GM10266 (cell line): Measurements from ENCODE around the gene WASF2.
A peak's percentile ranks its signal among the peaks of the same experiment; 100 is the strongest.
"Not testable (repeated sequence)": the region's sequence is repeated elsewhere in the genome, so short reads cannot be mapped to it uniquely, and the experiment has no call there.

Experiments used
- DNase-seq: peaks from one replicate; pipeline ENCODE4 v3.0.0; 2012; ENCODE audit errors: extremely low spot score
- TF ChIP-seq, protein P1 (sequence below): IDR thresholded peaks from 2 replicates; pipeline ENCODE4 v1.5.1; 2012; ENCODE audit warnings: mild to moderate bottlenecking, low read depth; ENCODE audit not compliant: control insufficient read depth, insufficient read depth; ENCODE audit errors: missing control alignments

Gene WASF2, protein sequence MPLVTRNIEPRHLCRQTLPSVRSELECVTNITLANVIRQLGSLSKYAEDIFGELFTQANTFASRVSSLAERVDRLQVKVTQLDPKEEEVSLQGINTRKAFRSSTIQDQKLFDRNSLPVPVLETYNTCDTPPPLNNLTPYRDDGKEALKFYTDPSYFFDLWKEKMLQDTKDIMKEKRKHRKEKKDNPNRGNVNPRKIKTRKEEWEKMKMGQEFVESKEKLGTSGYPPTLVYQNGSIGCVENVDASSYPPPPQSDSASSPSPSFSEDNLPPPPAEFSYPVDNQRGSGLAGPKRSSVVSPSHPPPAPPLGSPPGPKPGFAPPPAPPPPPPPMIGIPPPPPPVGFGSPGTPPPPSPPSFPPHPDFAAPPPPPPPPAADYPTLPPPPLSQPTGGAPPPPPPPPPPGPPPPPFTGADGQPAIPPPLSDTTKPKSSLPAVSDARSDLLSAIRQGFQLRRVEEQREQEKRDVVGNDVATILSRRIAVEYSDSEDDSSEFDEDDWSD

DNA sequence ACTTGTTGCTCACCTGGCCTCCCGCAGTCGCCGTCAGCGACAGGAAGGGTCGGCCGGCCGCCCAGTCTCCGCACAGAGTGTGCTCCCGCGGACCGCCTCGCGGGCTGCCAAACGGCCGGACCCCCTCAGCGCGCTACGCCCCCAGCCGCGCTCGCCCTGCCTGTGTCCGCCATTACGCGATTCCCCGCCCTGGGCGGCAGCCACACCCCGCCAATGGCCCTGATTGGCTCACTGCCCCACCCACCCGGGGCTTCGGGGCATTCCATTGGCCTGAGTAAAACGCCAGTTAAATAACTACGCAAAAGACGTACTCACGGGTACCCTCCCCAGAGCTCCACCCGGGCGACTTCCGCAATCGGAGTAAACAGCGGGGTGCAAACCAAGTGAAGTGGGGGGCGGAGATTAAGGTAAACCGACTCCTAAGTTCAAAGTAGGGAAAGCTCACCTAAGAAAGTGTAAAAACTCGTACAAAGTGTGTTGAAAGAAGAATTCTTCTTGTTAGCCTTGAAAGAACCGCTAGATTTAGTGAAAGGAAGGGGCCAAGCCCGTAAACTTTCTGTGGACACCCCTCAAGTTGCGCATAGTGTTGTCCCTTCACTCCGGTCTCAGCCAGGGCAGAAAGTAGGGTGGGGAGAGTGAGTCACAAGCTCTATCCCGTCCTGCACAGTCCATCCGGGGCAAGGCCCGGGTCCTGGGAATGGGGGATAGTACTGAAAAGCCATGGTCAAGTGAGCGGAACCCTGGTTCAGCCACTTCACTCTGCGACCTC lies at the start of gene WASF2:
TSS of gene WASF2 (minus strand) at position 195 of the 769 bp plus-strand sequence. CDS start 61,277 bp downstream, outside the sequence.
- TF ChIP-seq, protein P1, sequence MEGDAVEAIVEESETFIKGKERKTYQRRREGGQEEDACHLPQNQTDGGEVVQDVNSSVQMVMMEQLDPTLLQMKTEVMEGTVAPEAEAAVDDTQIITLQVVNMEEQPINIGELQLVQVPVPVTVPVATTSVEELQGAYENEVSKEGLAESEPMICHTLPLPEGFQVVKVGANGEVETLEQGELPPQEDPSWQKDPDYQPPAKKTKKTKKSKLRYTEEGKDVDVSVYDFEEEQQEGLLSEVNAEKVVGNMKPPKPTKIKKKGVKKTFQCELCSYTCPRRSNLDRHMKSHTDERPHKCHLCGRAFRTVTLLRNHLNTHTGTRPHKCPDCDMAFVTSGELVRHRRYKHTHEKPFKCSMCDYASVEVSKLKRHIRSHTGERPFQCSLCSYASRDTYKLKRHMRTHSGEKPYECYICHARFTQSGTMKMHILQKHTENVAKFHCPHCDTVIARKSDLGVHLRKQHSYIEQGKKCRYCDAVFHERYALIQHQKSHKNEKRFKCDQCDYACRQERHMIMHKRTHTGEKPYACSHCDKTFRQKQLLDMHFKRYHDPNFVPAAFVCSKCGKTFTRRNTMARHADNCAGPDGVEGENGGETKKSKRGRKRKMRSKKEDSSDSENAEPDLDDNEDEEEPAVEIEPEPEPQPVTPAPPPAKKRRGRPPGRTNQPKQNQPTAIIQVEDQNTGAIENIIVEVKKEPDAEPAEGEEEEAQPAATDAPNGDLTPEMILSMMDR: no peak
- peak; percentile 91 for DNase-seq

DNA sequence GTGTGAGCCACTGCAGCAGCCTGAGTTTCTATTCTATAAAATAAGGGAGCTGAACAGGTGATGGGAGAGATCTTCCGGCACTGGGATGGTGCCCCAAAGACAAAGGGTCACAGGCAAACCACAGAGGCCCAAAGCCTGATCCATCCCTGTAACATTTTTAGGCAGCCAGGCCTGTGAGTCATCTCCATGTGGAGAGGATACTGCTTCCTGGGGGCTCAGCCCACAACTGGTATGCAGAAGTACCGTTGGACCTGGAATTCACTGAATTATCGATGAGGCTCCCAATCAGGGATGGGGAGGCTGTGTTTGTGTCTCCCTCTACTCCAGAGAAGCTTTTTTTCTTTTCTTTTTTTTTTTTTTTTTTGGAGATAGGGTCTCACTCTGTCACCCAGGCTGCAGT lies 48.8 kb upstream of the WASF2 start:
- no peak for DNase-seq
- TF ChIP-seq, protein P1: no peak

DNA sequence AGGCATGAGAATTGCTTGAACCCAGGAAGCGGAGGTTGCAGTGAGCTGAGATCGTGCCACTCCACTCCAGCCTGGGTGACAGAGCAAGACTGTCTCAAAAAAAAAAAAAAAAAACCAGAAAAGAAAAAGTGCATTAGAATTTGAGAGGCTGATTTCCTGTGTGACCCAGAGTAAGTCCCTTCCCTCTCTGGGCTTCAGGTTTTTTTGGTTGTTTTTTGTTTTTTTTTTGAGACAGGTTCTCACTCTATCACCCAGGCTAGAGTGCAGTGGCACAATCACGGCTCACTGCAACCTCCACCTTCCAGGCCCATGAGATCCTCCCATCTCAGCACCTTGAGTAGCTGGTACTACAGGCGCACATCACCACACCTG lies 48.3 kb upstream of the WASF2 start:
- DNase-seq: not testable (repeated sequence)

DNA sequence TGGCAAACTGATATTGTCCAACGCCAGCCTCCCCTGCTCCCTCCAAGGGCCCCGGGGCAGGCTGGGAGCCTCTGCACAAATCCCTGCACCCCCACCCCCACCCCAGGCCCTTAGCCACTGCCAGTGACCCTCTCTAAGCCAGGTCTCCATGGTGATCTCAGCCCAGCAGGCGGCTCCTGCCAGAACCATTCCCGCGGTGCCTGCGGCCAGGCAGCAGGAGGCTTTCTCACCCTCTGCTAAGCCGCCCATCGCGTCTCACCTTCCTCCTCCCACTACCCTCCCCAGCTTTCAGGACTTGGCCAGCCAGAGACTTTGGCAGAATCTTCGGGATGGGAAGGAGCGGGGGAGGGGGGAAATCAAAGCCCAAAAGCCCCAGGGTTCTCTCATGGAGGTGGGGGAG lies 46.8 kb upstream of the WASF2 start:
- TF ChIP-seq, protein P1: no peak
- DNase-seq: no peak

DNA sequence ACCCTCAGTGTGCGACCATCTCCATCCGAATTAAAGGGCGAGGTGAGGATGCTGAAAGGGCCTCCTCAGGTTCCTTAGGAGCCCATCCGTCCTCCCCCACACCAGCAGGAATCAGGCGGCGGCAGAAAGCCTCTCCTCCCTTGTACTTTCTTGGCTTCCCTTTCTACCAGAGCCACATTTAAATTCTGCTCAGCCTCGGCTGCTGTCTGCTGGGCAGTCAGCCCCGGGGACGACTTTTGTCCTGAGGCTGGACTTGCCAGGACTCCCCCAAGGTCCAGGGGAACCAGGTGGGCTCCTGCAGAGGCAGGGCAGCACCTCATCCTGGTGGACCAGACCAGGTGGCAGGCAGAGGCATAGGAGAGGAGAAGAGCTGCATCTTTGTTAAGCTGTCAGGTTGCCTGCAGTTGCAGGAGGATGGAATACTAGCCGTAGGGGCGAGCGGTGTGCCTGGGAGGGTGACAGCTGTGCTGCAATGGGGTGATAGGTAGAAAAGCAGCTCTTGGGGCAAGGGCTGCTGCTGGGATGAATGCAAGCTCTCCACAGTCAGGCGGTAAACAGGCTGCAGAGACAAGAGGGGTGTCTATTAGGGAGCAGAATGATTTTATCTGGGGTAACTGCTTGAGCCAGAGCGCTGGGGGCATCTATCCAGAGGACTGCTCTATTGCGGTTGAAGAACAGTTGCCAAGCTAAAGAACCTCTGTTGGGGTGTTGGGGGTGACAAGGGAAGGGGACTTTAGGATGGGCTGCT lies 46.2 kb upstream of the WASF2 start:
- DNase-seq: no peak
- TF ChIP-seq, protein P1: no peak

DNA sequence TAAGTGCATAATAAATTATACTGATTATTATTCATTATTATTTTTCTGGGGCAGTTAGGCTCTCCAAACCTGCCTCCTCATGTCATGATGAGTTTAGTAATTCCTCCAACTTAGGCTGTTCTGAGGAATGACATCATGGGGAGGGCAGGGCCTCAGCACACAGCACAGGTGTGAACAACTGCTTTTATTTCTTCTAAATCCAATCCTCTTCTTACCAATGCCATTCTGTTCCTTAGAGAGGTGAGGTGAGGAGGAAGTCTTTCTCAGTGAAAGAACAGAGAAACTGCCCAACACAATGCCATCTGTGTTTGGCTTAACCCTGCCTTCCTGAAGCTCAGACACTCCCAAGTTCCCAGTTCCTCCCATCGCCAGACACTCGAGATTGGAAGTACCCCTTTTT lies 45.4 kb upstream of the WASF2 start:
- TF ChIP-seq, protein P1: no peak
- no peak for DNase-seq

DNA sequence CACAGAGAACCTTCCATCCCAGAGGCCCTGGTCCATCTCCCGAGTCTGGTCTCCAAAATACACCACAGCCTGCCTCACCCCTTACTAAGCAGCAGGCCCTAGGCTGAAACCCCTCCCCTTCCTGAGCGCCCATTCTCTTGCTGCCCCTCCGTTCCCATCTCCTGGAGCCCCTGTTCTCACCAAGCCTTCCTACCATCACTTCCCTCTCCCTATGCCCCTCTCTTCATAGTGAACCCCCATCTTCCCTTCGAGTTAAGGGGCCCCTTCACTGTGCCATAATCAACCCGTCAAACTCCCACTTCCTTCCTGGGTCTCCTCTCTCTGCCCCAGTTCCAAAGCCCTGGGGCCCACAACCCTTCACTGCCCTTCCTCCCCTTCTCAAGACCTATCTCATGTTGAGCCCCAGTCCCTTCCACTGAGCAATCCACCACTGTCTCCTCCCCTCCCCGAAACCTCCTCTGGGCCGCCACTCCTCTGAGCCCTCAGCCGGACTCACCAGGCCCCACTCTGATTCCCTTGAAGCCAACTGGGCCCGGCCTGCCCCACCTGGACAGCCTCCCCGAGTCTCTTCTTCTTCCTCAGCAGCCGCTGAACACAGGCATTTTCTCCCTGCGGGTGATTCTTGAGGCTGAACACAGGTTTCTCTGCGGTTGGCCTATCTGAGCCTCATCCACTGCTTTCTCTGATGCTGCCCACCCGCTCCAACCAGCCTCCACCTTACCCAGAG lies 42.2 kb upstream of the WASF2 start:
- DNase-seq: no peak
- TF ChIP-seq, protein P1: no peak
